Hepatic stellate cell (primary cell): ENCODE measurements around the gene ANK3.

Source experiments
- DNase-seq: peaks from one replicate; pipeline ENCODE4 v3.0.0; 2011; ENCODE audit warnings: low spot score

ANK3 gene

DNA sequence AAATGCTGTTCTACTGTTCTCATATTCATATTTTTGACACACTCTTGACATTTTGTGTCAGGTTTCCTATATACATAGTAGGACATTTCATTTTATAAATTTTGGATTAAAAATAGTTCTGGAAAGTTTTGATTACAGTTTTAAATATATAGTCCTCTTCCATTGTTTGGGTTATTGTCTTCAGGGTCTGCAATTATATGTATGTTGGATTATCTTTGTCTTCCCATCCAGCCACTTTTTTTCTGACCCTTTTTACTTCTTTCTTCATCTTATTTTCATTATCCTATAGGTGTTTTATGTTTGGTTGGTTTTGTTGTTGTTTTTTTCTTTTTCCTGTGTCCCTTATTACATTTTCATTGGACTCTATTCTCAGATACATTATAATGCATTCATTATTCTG is 412.2 kb downstream of the ANK3 start:
- no peak for DNase-seq

DNA sequence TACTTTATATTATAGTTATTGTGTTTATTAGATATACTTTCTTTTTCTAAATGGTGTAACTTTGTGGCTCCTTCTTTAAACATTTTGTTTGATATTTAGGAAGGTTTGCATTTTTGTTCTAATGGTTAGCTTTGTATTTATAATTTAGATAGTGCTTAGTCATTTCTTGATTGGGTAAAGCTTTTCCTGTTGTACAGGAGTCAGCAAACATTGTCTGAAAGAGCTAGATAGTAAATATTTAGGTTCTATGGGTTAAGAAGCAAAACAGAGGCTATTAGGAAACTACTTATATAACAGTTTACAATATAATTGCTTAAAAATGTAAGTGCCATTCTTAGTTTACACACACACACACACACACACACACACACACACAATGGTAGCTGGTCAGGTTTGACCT is 412.8 kb downstream of the ANK3 start:
- no peak for DNase-seq
